Stimulated activated CD8-positive, alpha-beta memory T cell treated with anti-CD3 and anti-CD28 coated beads, Interleukin-7, amount 100 ng/mL, for 4 hours (primary cell): ENCODE results near the gene ADIG.
A peak's percentile ranks its signal among the peaks of the same experiment; 100 is the strongest.
"Not testable (repeated sequence)": the region's sequence is repeated elsewhere in the genome, so short reads cannot be mapped to it uniquely, and the experiment has no call there.

Experiments
- DNase-seq, 2 donors: peaks; one replicate each; pipeline ENCODE4 v3.0.0-alpha.2; 2020; ENCODE audit warnings: low read depth in 2 of 2

ADIG gene

DNA sequence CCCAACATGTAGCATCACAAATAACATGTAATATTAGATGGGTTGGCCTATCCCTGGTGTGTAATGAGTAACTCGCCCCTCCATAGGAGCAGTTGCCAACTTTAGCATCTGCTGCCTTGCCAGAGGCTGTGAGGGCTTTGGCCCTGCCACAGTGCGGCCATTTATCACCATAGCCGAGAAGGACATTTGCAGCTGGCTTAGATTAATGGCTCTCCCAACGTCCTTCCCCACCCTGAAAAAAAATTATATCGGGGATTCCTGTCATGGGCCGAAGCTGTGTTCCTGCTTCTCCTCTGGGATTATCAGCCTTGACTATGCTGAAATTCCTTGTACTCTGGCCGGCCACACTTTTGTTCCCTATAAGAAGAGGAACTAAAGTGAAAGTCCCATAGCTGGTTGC, 7.6 kb upstream of the ADIG start:
- no peak for DNase-seq

DNA sequence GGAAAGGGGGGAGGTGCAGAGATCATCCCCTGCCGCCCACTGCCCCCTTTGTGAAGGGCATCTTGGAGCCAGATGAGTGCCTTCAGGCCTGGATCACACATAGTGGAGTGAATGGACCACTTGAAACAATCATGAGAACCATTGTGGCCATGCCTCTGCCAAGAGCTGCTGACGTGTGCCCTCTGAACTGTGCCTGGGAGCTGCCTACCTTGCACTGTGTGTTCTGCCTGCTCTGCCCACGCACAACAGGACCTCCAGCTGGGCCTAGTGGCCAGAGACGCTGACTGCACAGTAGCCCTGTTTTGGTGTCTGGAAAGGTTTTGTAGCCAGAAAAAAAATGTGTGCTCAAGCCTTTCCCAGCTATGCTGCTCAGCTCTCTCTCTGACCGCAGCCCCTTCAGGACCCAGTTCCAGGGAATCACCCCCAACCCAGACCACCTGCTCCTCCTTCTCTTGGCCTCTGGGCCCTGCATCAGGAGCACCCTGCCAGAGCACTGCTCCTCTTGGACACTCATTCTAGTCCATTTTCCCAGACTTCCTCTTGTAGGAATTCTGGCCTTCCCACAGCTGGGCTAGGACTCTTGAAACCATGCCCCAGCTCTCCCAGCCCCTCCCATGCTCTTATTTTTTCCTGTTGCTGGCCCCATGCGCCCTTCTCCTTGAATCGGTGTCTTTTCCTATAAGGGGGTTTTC, 1.6 kb upstream of the ADIG start:
- no peak for DNase-seq

GRCh38 chr20:38579921-38580320, 1.1 kb upstream of the ADIG start:
- DNase-seq = no peak

DNA sequence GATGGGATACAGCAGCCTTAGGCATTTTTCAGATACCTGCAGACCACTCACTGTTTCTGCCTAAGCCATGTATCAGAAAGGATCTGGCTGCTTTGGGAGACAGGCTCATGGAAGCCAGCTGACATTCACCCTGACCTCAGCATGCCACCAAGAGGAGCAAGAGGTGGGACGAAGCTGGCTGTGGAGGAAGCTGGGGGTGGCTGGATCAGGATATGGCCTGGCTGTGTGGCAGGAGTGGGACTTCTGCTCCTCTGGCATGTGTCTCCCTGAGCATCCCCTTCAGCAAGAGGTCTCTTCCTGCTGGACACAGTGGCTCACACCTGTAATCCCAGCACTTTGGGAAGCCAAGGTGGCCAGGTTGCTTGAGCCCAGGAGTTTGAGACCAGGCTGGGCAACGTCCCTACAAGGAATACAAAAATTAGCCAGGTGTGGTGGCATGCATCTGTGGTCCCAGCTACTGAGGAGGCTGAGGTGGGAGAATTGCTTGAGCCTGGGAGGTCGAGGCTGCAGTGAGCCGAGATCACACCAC, 897 bp downstream of the ADIG start:
- no peak for DNase-seq

GRCh38 chr20:38583306-38583705, 2.3 kb downstream of the ADIG start:
- DNase-seq = no peak

- no peak for DNase-seq
These were observed 3.2 kb downstream of the ADIG start for GRCh38 chr20:38584099-38584763.

DNA sequence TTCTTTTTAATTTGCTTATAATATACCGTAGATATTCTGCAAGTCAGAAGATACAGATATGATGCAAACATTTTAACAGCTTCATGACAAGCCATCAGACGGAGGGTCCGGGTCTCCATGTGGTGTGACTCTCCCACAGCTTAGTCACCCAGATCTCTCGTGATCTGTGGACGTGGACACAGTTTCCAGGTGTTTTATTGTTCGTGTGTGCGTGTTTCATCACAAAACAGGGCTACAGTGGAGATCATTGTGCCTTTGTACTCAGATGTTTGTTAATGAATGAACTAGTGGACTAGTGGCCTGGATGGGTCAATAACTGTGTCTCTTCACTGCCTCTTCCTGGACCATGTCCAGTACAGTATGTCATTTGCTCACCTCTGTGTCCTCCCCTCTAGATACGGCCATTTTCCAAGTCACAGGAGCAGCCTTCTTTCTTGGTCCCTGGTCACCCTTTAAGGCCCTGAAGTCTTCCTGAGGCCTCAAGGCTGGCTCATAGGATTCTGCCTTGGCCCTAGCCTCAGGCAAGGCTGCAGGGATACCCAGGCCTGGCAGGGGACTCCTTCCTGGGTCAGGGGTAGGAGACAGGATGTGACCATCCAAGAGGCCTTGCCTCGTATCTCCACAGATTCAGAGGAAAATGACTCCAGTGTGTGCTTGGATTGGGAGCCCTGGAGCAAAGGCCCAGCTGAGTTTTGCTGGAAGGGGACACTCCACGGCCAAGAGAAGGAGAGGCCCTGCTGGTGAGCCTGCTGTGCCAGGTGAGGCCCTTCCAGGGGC, 4.6 kb downstream of the ADIG start:
- DNase-seq = no peak

- no peak for DNase-seq
These were observed 5.2 kb downstream of the ADIG start for GRCh38 chr20:38586181-38586525.

DNA sequence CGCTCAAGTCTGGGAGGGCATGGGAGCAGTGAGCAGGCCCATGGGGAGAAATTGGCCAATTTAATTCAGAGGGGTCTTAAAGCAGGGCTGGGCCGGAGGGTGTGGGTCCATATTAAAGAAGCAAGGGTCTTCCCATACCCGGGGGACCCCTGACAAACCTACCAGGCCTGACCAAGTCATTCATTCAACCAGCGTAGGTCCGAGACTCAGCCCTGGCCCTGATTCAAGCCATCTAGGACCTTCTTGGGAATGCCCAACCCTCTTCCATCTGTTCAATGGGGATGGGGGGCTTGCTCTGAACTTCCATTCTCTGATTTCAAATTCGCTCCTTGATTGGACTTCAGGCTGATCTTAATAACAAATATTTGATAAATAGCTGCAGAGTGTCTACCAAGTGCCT, 7.3 kb downstream of the ADIG start:
- no peak for DNase-seq

- DNase-seq = no peak
These were observed 8.4 kb downstream of the ADIG start for GRCh38 chr20:38589351-38589750.

DNA sequence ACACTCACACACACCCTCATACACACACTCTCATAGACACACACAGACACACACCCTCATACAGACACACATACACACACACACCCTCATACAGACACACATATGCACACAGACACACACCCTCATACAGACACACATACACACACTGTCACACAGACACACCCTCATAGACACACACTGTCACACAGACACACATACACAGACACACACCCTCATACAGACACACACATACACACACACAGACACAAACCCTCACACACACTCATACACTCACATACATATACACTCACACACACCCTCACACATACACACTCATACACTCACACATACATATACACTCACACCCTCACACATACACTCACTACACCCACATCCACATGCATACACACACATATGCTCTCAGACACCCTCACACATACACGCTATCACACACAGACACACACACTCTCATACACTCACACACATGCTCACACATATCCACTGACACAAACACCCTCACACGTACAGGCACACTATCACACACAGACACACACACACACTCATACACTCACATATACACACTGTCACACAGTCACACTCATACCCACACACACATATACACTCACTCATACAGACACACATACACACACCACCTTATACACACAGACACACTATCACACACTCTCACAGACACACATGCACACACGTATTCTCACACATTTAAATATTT, 9.1 kb downstream of the ADIG start:
- DNase-seq = no peak

- DNase-seq = no peak
These were observed 9.9 kb downstream of the ADIG start for GRCh38 chr20:38590676-38591473.

DNA sequence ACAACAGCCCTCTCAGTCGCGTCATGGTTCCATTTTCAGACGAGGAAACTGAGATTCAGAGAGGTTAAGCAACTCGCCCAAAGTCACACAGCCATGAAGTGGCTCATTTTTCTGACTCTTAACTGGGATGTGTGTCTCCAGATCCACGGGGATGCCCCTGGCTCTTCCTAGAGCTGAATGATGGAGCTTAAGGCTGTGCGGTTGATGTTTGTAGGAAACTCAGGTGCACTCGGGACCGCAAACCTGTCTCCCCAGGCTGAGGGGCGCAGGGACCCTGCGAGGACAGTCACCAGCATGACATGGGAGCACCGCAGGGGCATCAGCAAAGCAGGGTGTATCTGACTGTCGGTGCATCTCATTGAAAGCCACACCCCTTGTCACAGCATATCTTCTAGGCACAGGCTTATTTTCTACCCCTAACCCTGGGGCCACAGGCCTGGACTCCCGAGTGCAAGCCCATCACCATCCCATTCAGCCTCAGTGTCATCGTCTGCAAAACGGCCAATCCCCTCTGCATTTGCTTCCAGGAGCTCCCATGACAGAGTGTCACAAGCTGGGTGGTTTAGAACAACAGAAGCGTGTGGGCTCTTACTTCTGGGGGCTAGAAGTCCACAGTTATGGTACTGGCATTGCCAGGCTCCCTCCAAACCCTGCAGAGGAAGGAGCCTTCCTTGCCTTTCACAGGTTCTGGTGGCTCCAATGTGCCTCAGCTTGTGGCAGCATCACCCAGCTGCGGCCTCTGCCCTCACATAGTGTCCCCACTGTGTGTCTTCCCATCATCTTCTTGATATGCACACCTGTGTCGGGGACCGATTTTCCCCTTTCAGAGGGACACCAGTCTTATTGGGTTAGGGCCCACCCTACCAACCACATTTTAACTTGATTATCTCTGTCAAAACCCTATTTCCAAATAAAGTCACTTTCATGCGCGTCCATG, 10.7 kb downstream of the ADIG start:
- no peak for DNase-seq

- not testable (repeated sequence) for DNase-seq
These were observed 11.4 kb downstream of the ADIG start for GRCh38 chr20:38592411-38592790.

DNA sequence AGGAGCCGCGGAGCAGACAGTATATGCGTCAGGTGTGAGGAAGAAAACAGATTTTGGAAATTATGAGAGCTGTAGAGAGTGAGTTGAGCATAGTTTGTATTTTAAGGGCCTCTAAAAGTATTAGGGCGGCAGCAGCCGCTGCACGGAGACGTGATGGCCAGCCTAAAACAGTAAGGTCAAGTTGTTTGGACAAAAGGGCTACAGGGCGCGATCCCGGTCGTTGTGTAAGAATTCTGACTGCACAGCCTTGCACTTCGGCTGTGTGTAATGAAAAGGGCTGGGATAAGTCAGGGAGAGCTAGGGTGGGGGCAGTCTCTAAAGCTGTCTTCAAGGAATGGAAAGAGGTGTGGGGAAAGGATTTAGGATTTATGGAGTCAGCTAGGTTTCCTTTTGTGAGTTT, 13.3 kb downstream of the ADIG start:
- DNase-seq = not testable (repeated sequence)

- DNase-seq = not testable (repeated sequence)
These were observed 14.9 kb downstream of the ADIG start for GRCh38 chr20:38595886-38596285.

DNA sequence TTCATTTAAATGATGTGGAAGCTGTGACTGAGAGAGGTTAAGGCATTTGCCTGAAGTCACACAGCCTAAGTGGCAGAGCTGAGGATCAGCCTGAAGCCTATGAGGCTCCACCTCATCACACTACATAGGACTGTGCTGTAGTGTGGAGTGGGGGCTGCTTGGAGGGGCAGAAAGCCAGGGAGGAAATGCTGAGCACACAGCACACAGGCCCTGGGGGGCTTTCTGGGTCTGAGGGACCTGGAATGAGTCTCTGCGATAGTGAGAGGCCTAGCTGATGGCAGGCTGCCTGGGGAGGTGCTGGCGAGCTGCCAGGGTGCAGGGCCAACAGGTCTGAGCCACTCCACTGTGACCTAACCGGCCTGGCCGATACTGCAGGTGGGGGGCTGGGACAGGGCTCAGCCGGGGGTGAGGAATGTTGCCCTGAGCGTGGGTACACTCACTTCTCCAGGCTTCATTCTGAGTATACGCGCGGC, 18.4 kb downstream of the ADIG start:
- DNase-seq = no peak

DNA sequence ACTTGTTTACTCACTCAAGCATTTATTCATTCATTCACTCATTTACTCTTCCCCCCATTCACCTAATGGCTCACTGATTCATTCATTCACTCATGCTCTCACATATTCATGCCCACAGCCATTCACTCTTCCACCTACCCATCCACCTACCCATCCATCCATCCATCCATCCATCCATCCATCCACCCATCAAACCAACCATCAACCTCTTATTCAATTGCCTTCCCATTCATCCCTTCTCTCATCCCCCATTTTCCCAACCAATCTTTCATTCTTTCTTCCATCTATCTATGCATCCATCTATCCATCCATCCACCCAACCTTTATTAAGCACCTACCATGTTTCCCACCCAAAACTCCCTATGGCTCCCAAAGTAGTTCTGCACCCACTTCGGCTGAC, 19.1 kb downstream of the ADIG start:
- DNase-seq = no peak

DNA sequence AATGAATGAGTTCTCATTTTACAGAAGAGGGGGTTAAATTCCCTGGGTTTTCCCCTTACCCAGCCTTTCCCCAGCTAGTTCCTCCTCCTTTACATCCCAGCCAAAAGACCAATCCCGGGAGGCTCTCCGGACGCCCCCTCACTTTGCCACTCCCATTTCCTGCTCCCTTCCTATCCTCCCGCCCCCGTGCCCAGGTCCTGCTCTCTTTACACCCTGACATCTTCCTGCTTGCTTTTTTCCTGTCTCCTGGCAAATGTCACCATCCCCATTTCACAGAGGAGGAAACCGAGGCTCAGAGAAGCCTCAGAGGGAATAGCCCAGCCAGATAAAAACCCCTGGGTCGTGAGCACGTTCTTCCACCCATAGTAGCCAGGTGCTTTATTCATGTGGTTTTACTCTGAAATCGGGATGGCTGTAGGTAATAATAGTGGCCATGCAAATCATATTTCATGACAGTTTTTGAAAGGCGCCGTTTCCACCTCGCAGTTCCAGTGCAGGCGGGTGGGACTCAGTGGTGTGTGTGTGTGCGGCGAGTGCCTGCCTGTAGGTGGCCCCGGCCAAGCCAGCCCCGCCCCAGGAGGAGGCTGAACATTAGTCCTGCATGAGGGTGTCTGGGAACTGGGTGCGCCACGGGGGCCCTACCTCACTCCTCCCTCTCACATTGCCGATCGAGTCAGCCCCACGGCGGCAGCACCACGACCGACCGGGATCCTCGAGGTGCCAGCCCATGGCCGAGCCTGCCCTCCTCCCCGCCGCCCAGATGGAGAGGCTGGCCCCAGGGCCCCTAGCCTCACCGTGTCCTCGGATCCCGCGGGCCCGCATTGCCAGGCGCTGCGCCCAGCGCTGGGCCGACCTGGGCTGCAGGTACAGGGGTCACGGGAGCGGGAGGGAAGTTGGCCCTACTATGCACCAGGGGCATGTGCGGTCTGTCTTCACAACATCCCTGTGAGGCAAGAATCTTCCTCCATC, 20.5 kb downstream of the ADIG start, which contains the start of gene ARHGAP40:
Gene ARHGAP40, plus strand, starts transcription at position 594 of the 969 bp plus-strand sequence.
- DNase-seq = peak in 1 of 2 donors; percentile 1
